Heart left ventricle (tissue), 16 donors: Measurements from ENCODE around the gene PDXK. TPM values are rescaled to one million over a fixed set of nuclear protein-coding genes. Genes with fewer than 3 reads are reported as not detected.

Source experiments
- ATAC-seq, 4 donors: fragments of 200-7000 bp; cut with Tn5 transposase; one replicate each; pipeline ENCODE4 v1.9.1; 2020 to 2022; ENCODE audit warnings: moderate library complexity in 4 of 4, mild to moderate bottlenecking in 3 of 4, moderate number of reproducible peaks in 1 of 4
- DNase-seq, 5 donors: peaks; one replicate each; pipeline ENCODE4 v3.0.0-alpha.2; 2020
- H3K27ac ChIP-seq, 12 donors: fragments of 200-600 bp; sonication (generic) in 4 of 12; one replicate each; pipeline versions ENCODE4 v1.5.0 to v1.8.0; 2016 to 2022; ENCODE audit warnings: mild to moderate bottlenecking in 2 of 12
- H3K27me3 ChIP-seq, 9 donors: fragments of 200-600 bp; sonication (generic) in 2 of 9; one replicate each; pipeline versions ENCODE4 v1.5.1 to v1.8.0; 2016 to 2022; ENCODE audit warnings: mild to moderate bottlenecking in 3 of 9
- H3K36me3 ChIP-seq, 9 donors: fragments of 200-600 bp; sonication (generic) in 2 of 9; one replicate each; pipeline versions ENCODE4 v1.5.0 to v1.8.0; 2018 to 2022; ENCODE audit warnings: mild to moderate bottlenecking in 2 of 9
- H3K4me1 ChIP-seq, 12 donors: fragments of 200-600 bp; sonication (generic) in 4 of 12; one replicate each; pipeline versions ENCODE4 v1.5.0 to v1.8.0; 2016 to 2022; ENCODE audit warnings: mild to moderate bottlenecking in 3 of 12
- H3K4me3 ChIP-seq, 12 donors: fragments of 200-600 bp; sonication (generic) in 4 of 12; one replicate each; pipeline versions ENCODE4 v1.5.0 to v1.8.0; 2017 to 2022; ENCODE audit warnings: mild to moderate bottlenecking in 9 of 12, moderate library complexity in 4 of 12
- H3K9me3 ChIP-seq, 12 donors: fragments of 200-600 bp; sonication (generic) in 4 of 12; one replicate each; pipeline versions ENCODE4 v1.5.0 to v1.8.0; 2016 to 2022; ENCODE audit warnings: mild to moderate bottlenecking in 1 of 12
- CTCF ChIP-seq, 12 donors: fragments of 200-600 bp; sonication (generic) in 4 of 12; IDR thresholded peaks; one replicate each; pipeline versions ENCODE4 v1.5.0 to v1.8.0; 2018 to 2022; ENCODE audit warnings: antibody characterized with exemption in 12 of 12, mild to moderate bottlenecking in 5 of 12
- POLR2A ChIP-seq, 2 donors: fragments of 450-650 bp; IDR thresholded peaks; one replicate each; pipeline ENCODE4 v1.6.1; 2017; ENCODE audit warnings: antibody characterized with exemption in 2 of 2, mild to moderate bottlenecking in 2 of 2, moderate library complexity in 2 of 2
- WGBS, 4 donors: extraction: QIAGEN DNeasy Blood & Tissue Kit in 2 of 4; methylation state at CpG; one replicate each; pipeline versions ENCODE4 v1.1.5 to v1.1.7; 2013 to 2018; 5-methylcytosine and 5-hydroxymethylcytosine counted together
- intact Hi-C, 10 donors: fragments of 100-400 bp; cut with DNase I; formaldehyde crosslinking; loops; one replicate each; pipeline versions ENCODE4 v1.11.1 to v1.14.2; 2022
- polyA plus RNA-seq, 2 donors: library from polyadenylated mRNA; stranded (reverse); fragments of 200-250 nt; gene quantifications; one replicate each; pipeline ENCODE4 v1.2.3, GENCODE V29; 2013
- total RNA-seq, 9 donors: library from RNA; depleted of rRNA in 2 of 9; stranded (reverse); fragments of >200 nt in 2 of 9; fragmentation: NEBNext Ultra II Directional in 3 of 9; extraction: Animal tissue kit (Norgen Biotek cat#: 25700) in 3 of 9; gene quantifications; one replicate each; pipeline versions ENCODE4 v1.1.0 to v1.2.4, GENCODE V29; 2016 to 2023
- donor health status: ischemic (EF 13 %, LVEDD 7.1; RV severe dilation, severe dysfunction).
- donor health status: healthy with polysubstance abuse.
- donor health status: DM: no; HTN: yes; CAD: no.
- donor health status: DM: no; HTN: no; CAD: no.
- donor health status: ischemic (EF 25% LVEDD 6.9; RV normal size, moderate dysfunction).
- donor health status: ischemic (EF 25% LVEDD 5.7; RV mildly dilated, moderate dysfunction).
- donor health status: healthy.
- donor health status: DM: yes; HTN: yes; CAD: no.
- donor health status: ischemic (EF 35%, LVEDD 5.7; RV mildly dilated, moderate dysfunction).
- donor health status: nonischemic (EF 11% LVEDD 7.7; RV severe dilation, severe dysfunction).
- donor health status: DM: yes; HTN: yes; CAD: no.
- donor health status: PGD.
- donor health status: ischemic (EF 29% LVEDD 5.4; RV normal size, mild dysfunction).
- donor health status: nonischemic (EF 23%, LVEDD 6.1; RV moderate dilation, normal function).

Gene PDXK
- total and polyA plus RNA-seq, 11 donors, result 46.5 to 105 (median 79.7) TPM

- Histone ChIP-seq H3K9me3 (no peaks in the 10 kb centered on the region), H3K4me1 (peaks cover 0 to 7% (median 6%) of the 10 kb centered on the region in 12 donors), H3K27ac (peak overlapping the region in 1 of 12 donors; percentile 58), H3K27me3 (no peaks in the 10 kb centered on the region), H3K36me3 (peaks cover 0 to 37% (median 28%) of the 10 kb centered on the region in 9 donors), H3K4me3 (no peak overlapping the region)
- DNase-seq (peak in 1 of 5 donors; percentile 22), ATAC-seq (no peak)
- WGBS, 4 donors, result 82 to 88% (median 87%) methylated on average over 19 to 21 of the region's 21 CpGs
- intact Hi-C loops, result loop anchor here in 2 of 10 donors (5.0 to 10.0 kb wide), 2 partner anchors 59 to 136 kb away; partner anchors contain the start of gene AGPAT3 (in 1 of the 2)
- TF ChIP-seq POLR2A (IDR thresholded peaks at IDR 0.05) (no peak), CTCF (IDR thresholded peaks at IDR 0.05) (no peak)
Observed at GRCh38 chr21:43806017-43806710, 87.2 kb downstream of the PDXK start.

GRCh38 chr21:43808367-43808766 lies 89.4 kb downstream of the PDXK start:
- Histone ChIP-seq H3K27ac (no peak overlapping the region), H3K27me3 (no peaks in the 10 kb centered on the region), H3K36me3 (peaks cover 0 to 15% (median 8%) of the 10 kb centered on the region in 9 donors), H3K9me3 (no peaks in the 10 kb centered on the region), H3K4me1 (peaks cover 0 to 25% (median 8%) of the 10 kb centered on the region in 12 donors), H3K4me3 (no peak overlapping the region)
- TF ChIP-seq CTCF (IDR thresholded peaks at IDR 0.05) (no peak), POLR2A (IDR thresholded peaks at IDR 0.05) (no peak)
- WGBS, 4 donors, result 88 to 90% (median 89%) methylated on average over 14 to 18 of the region's 18 CpGs
- intact Hi-C loops, result loop anchor here in 2 of 10 donors (5.0 to 10.0 kb wide), 2 partner anchors 56 to 134 kb away; partner anchors contain the start of gene AGPAT3 (in 1 of the 2)
- no peak for ATAC-seq
- no peak for DNase-seq

- no peak for DNase-seq
- Histone ChIP-seq H3K27ac (no peak overlapping the region), H3K27me3 (no peaks in the 10 kb centered on the region), H3K4me3 (no peak overlapping the region), H3K4me1 (peaks cover 0 to 25% (median 8%) of the 10 kb centered on the region in 12 donors), H3K36me3 (peaks cover 0 to 10% (median 4%) of the 10 kb centered on the region in 9 donors), H3K9me3 (no peaks in the 10 kb centered on the region)
- intact Hi-C loops, result loop anchor here in 2 of 10 donors (5.0 to 10.0 kb wide), 2 partner anchors 56 to 133 kb away; partner anchors contain the start of gene AGPAT3 (in 1 of the 2)
- no peak for ATAC-seq
- TF ChIP-seq CTCF (IDR thresholded peaks at IDR 0.05) (no peak), POLR2A (IDR thresholded peaks at IDR 0.05) (no peak)
- 90 to 100% (median 93%) methylated on average over 3 to 22 of the region's 22 CpGs for WGBS, 4 donors
Observed at GRCh38 chr21:43808832-43809251, 89.9 kb downstream of the PDXK start.

GRCh38 chr21:43809346-43809799 lies 90.4 kb downstream of the PDXK start:
- 85 to 90% (median 88%) methylated on average over 16 of the region's 16 CpGs for WGBS, 4 donors

More at GRCh38 chr21:43809346-43809799, 90.4 kb downstream of the PDXK start:
- Histone ChIP-seq H3K27me3 (no peaks in the 10 kb centered on the region), H3K27ac (no peak overlapping the region), H3K9me3 (no peaks in the 10 kb centered on the region), H3K4me3 (no peak overlapping the region), H3K4me1 (peaks cover 0 to 25% (median 8%) of the 10 kb centered on the region in 12 donors), H3K36me3 (peaks cover 0 to 6% (median 2%) of the 10 kb centered on the region in 9 donors)
- DNase-seq, result no peak
- intact Hi-C loops, result loop anchor here in 2 of 10 donors (5.0 to 10.0 kb wide), 2 partner anchors 55 to 133 kb away; partner anchors contain the start of gene AGPAT3 (in 1 of the 2)
- ATAC-seq, result no peak
- TF ChIP-seq CTCF (IDR thresholded peaks at IDR 0.05), result no peak
- TF ChIP-seq POLR2A (IDR thresholded peaks at IDR 0.05), result no peak
